Measurements from ENCODE around the gene HOXB13. TPM values are rescaled to one million over a fixed set of nuclear protein-coding genes. Genes with fewer than 3 reads are reported as not detected.

HOXB13 gene
- total RNA-seq, 1 experiment from 2014 or later: not detected

GRCh38 chr17:48769009-48769675 lies 40.6 kb upstream of the HOXB13 start:
- Histone ChIP-seq H3K4me1 (ENCODE audit: insufficient read depth, low read length) (no peaks in the 10 kb centered on the region), H2BK120ac (ENCODE audit: low read depth, low read length, poor library complexity, severe bottlenecking) (no peak overlapping the region), H3K9me3 (ENCODE audit: control insufficient read depth, low read depth, low read length) (no peaks in the 10 kb centered on the region), H3T11ph (ENCODE audit: low read length) (no peak overlapping the region), H4K8ac (replicated peaks; ENCODE audit: insufficient read length, low read depth, low read length) (no peak overlapping the region), H2BK5ac (ENCODE audit: insufficient read length, low read length) (no peak overlapping the region), H3K56ac (ENCODE audit: insufficient read length, low read depth, low read length) (no peak overlapping the region), H3K27ac (ENCODE audit: insufficient read length, low read depth, low read length) (no peak overlapping the region), H2BK20ac (ENCODE audit: low read depth, low read length, poor library complexity, severe bottlenecking) (no peak overlapping the region), H3K79me2 (ENCODE audit: insufficient read depth, low read length) (no peaks in the 10 kb centered on the region), H2AFZ (ENCODE audit: low read length) (no peak overlapping the region), H3K4me2 (ENCODE audit: insufficient read depth, insufficient read length, low read length) (no peak overlapping the region), H3K23ac (ENCODE audit: insufficient read length, low read depth, low read length) (no peak overlapping the region), H3K9ac (ENCODE audit: extremely low read depth, insufficient read length, low read length) (no peak overlapping the region), H2BK15ac (ENCODE audit: low read depth, low read length) (no peak overlapping the region), H3K4ac (ENCODE audit: low read depth, low read length) (no peak overlapping the region), H2BK12ac (ENCODE audit: insufficient read length, low read depth, low read length) (no peak overlapping the region), H4K5ac (ENCODE audit: insufficient read length, low read depth, low read length) (no peak overlapping the region), H3K27me3 (ENCODE audit: insufficient read depth, low read length) (no peaks in the 10 kb centered on the region; the same call in 1 of the 2 replicates), H3K14ac (ENCODE audit: insufficient read depth, low read length) (no peak overlapping the region), H4K91ac (ENCODE audit: insufficient read length, low read depth, low read length) (no peak overlapping the region), H4K20me1 (ENCODE audit: control insufficient read depth, insufficient read depth, insufficient read length) (no peaks in the 10 kb centered on the region), H3K18ac (ENCODE audit: insufficient read length, low read depth, low read length) (no peak overlapping the region), H3K23me2 (ENCODE audit: insufficient read length, low read depth, low read length, poor library complexity, severe bottlenecking) (no peaks in the 10 kb centered on the region), H2AK5ac (ENCODE audit: insufficient read length, low read length) (no peak overlapping the region), H3K79me1 (ENCODE audit: insufficient read depth, low read depth, low read length, poor library complexity, severe bottlenecking) (no peaks in the 10 kb centered on the region)
- no peaks in the 10 kb centered on the region for H3K36me3 Mint-ChIP-seq (ENCODE audit: insufficient read depth in 1 of 3, low read depth in 3 of 3)
- H3K4me1 Mint-ChIP-seq: no peaks in the 10 kb centered on the region
- peaks cover 84% of the 10 kb centered on the region for H3K27me3 Mint-ChIP-seq (ENCODE audit: low read depth)
- DNase-seq: no peak
- no CpG with 5 or more reads among the region's 5 CpGs for WGBS (ENCODE audit: extremely low coverage, insufficient read length, low lambda C conversion rate)
- H3K4me3 Mint-ChIP-seq: no peak overlapping the region
- no peak overlapping the region for H3K27ac Mint-ChIP-seq
- H3K9me3 Mint-ChIP-seq: no peaks in the 10 kb centered on the region
- no peak for TF ChIP-seq CTCF (conservative IDR thresholded peaks at IDR 0.05)
